Measurements from ENCODE around the gene PPP1R3F.

The PPP1R3F gene, protein sequence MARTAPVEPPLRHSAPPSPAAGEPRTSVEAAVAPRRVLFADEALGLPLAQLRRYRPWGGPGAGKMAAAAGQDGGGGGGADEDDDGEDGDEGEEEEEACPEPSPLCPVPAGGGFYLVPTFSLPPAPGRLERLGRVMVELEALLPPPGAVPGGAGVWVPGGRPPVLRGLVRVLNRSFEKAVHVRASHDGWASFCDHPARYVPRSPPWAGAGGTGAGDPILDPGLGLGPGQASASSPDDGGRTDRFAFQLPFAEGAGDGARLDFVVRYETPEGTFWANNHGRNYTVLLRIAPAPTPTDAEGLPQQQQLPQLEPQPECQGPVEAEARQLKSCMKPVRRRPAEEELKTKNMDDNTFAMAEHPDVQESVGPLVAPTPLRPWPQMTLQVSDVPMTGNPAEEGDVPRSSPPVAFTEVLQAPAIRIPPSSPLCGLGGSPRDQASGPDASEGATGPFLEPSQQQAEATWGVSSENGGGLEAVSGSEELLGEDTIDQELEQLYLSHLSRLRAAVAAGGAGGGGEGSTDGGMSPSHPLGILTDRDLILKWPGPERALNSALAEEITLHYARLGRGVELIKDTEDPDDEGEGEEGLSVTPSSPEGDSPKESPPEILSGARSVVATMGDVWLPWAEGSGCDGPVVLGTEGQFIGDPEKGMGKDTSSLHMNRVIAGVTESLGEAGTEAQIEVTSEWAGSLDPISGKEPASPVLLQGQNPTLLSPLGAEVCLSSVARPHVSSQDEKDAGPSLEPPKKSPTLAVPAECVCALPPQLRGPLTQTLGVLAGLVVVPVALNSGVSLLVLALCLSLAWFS

GRCh38 chrX:49269767-49270248 is at the start of gene PPP1R3F:
Gene PPP1R3F (plus strand): TSS chrX:49269793. CDS start chrX:49269870, 77 bp downstream.
- DNase-seq (ENCODE audit: low read depth in 1 of 2, low spot score in 1 of 2) = no peak

GRCh38 chrX:49220100-49220499 is 49.5 kb upstream of the PPP1R3F start:
- DNase-seq (ENCODE audit: low read depth in 1 of 2, low spot score in 1 of 2) = no peak

DNA sequence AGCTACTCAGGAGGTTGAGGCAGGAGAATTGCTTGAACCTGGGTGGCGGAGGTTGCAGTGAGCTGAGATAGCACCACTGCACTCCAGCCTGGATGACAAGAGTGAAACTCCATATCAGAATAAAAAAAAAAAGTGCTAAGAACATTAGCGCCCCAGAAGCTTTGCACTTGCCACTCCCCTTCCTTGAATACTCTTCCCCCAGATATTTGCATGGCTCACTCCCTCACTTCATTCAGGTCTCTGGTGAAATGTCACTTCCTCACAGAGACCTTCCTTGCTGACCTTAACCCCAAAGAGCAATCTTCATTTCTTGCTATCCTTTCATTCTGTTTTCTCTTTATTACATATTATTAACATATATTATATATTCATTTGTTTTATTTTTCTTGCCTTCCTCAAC is 47.7 kb upstream of the PPP1R3F start:
- no peak for DNase-seq (ENCODE audit: low read depth in 1 of 2, low spot score in 1 of 2)

DNA sequence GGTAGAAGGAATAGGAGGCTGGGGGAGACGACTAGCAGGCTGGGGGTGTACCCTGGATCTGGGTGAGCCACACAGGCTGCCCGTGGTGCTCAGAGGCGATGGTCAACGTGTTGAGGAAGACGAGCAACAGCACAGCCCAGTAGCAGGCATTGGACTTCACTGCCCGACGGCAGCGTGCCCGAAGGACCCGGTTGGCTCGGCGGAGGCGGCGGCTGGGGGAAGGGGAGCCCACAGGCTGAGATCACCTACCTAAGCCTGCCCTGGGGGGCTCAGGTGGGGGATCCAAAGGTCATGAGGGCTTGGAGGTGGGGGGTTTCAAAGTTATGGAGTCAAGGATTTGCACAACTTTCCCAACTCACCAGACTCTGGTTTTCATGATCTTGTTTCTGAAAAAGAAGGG is 43.7 kb upstream of the PPP1R3F start:
- DNase-seq (ENCODE audit: low read depth in 1 of 2, low spot score in 1 of 2) = no peak

DNA sequence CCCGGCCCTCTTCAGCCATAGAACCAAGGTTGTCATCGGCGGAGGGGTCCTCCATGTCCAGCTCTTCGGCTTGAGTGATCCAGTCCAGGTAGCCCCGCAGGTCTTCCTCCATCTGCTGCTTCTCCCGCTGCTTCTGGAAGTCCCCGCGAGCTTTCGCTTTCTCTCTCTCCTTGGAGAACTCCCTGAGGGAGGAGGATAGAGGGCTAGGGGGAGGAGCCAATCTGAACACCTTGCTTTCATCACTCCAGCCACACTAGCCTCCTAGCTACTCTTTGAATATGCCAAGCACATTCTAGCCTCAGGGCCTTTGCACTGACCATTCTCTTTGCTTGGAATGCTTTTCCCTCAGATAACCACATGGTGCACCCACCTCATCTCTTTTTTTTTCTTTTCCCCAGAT is 42.6 kb upstream of the PPP1R3F start:
- DNase-seq (ENCODE audit: low read depth in 1 of 2, low spot score in 1 of 2) = no peak

DNA sequence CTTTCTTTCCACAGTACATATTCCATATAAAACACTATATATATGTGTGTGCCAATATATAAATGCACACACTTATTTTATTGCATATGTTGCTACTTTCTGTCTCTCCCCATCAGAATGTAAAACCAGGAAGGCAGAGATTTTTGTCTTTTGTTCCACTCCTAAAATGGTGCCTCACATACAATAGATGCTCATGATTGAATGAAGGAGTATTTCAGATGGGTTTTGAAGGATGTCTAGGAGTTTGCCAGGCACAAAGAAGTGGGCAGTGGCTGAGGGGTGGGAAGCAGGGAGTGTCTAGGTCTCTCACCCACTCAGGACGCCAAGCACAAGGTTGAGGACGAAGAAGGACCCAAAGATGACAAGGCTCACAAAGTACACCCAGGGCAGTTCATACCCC is 41.9 kb upstream of the PPP1R3F start:
- no peak for DNase-seq (ENCODE audit: low read depth in 1 of 2, low spot score in 1 of 2)

GRCh38 chrX:49228185-49228584 is 41.4 kb upstream of the PPP1R3F start:
- DNase-seq (ENCODE audit: low read depth in 1 of 2, low spot score in 1 of 2) = no peak

- DNase-seq (ENCODE audit: low read depth in 1 of 2, low spot score in 1 of 2) = peak; percentile 4 to 22
Measured at GRCh38 chrX:49230500-49231232, 38.9 kb upstream of the PPP1R3F start.

GRCh38 chrX:49231333-49232000 is 38.1 kb upstream of the PPP1R3F start:
- no peak for DNase-seq (ENCODE audit: low read depth in 1 of 2, low spot score in 1 of 2)

- no peak for DNase-seq (ENCODE audit: low read depth in 1 of 2, low spot score in 1 of 2)
Measured at GRCh38 chrX:49232525-49232924, 37.1 kb upstream of the PPP1R3F start.

DNA sequence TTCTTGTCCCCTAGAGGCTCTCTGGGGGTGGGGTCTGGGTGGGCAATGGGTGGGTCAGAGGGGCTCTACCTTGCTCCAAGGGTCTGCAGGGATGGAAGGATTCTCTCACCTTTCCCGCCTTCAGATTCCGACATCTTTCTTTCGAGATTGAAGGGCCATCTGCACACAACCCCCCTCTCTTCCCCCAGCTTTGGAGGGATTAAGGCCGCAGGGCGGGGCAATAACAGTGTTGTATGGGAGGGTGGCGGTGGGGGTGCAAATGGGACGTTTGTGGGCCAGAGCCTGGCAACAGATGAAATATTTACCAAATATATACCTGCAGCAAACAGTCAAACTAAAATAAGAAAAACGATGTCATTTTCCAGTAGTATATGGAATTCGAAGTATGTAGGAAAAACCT is 36.4 kb upstream of the PPP1R3F start, which contains the start of gene CACNA1F:
Gene CACNA1F, minus strand, starts transcription at position 165 of the 400 bp plus-strand sequence. Its CDS starts 31 bp downstream, at position 134.
- no peak for DNase-seq (ENCODE audit: low read depth in 1 of 2, low spot score in 1 of 2)

DNA sequence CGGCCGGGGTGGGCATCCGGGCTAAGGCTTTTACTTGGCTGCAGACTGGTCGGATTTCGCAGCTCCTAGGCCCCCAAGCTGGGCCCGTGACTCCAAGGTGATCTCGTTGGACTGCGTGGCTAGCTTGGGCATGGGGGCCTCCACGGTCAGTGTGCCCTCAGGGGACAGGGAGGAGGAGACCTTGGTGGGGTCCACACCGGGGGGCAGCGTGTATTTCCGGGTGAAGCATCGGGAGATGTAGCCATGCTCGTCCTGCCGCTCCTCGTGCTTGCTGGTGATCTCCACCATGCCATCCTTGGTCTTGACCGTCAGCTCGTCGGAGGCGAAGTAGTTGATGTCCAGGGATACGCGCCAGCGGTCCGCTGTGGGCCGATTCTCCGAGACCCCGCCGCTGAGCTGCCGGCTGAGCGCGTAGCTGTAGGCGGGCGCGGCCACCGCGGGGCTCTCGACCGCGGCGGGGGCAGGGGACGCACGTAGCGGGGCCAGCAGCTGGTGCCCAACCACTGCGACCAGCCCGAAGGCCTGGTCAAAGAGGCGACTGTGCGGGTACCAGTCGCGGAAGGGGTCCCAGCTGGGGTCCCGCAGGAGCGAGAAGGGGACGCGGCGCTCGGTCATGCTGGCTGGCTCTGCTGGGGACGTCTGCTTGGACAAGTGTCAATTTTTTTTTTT is 35.6 kb upstream of the PPP1R3F start:
- no peak for DNase-seq (ENCODE audit: low read depth in 1 of 2, low spot score in 1 of 2)

- DNase-seq (ENCODE audit: low read depth in 1 of 2, low spot score in 1 of 2) = no peak
Measured at GRCh38 chrX:49237060-49237459, 32.5 kb upstream of the PPP1R3F start.

GRCh38 chrX:49238735-49239134 is 30.9 kb upstream of the PPP1R3F start:
- no peak for DNase-seq (ENCODE audit: low read depth in 1 of 2, low spot score in 1 of 2)

DNA sequence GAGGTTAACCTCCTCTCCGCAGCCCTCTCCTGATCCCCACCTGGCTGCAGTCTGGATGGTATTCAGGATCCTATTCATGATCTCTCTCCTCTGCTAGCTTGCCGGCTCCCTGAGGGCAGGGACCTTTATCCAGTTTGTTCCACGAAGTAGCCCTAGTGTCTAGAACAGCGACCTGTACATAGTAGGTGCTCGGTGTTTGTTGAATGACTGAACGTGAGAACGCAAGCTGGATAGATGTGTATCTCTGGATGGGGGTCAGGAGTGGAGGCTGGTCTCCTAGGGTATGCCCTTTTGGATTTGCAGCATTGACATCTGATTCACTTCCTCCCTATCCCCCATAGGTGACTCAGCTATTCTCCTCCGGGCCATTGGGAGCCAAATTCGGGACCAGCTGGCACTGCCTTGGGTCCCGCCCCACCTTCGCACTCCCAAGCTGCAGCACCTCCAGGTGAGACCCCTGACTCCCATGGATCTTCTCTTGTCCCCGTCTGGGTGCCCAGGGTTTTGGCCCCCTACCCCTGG is 27.0 kb upstream of the PPP1R3F start:
- no peak for DNase-seq (ENCODE audit: low read depth in 1 of 2, low spot score in 1 of 2)

DNA sequence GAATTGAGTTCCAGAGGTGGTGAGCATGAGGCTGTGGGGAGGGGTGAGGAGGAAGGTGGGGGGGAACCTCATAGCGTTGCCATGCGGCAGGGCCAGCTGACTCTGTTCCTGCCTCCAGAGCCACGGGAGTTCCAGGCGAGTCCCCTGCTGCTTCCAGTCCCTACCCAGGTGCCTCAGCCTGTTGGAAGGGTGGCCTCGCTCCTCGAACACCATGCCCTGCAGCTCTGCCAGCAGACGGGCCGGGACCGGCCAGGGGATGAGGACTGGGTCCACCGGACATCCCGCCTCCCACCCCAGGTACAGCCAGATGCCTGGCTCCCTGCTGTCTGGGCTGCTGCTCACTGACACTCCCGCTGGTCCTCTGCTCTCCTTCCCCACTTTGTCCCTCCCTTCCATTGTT is 26.4 kb upstream of the PPP1R3F start:
- DNase-seq (ENCODE audit: low read depth in 1 of 2, low spot score in 1 of 2) = no peak

DNA sequence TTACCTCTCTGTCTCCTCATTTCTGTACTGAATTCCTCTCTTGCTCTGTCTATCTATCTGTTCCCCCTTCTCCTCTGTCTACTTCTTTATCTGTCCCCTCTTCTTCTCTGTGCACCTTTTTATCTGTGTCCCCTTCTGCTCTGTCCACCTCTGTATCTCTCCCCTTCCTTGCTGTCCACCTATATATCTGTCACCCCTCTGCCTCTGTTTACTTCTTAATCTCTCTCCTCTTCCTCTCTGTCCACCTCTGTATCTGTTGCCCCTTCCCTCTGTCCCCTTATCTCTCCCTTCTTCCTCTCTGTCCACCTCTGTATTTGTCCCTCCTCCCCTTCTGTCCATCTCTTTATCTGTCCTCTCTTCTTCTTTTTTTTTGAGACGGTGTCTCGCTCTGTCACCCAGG is 25.4 kb upstream of the PPP1R3F start:
- DNase-seq (ENCODE audit: low read depth in 1 of 2, low spot score in 1 of 2) = no peak

DNA sequence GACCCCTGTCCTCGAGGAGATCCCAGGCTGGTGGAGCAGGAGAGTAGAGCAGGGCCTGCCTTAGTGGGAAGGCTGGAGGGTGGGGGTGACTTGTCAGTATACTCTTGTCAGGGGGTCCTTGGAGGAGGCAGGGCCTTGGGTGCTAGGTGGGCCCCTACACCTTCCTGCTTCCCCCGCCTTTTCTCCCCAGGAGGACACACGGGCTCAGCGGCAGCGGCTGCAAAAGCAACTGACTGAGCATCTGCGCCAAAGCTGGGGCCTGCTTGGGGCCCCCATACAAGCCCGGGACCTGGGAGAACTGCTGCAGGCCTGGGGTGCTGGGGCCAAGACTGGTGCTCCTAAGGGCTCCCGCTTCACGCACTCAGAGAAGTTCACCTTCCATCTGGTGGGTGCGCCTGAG is 23.1 kb upstream of the PPP1R3F start:
- DNase-seq (ENCODE audit: low read depth in 1 of 2, low spot score in 1 of 2) = no peak

- DNase-seq (ENCODE audit: low read depth in 1 of 2, low spot score in 1 of 2) = no peak
Measured at GRCh38 chrX:49247346-49247745, 22.2 kb upstream of the PPP1R3F start.
